Keratinocyte (primary cell): ENCODE results near the gene LRRC38. TPM values are rescaled to one million over a fixed set of nuclear protein-coding genes. Genes with fewer than 3 reads are reported as not detected.

Source experiments
- DNase-seq: peaks from one replicate; pipeline ENCODE4 v3.0.0-alpha.2; 2011; ENCODE audit warnings: low read depth, missing footprints, low spot score
- FAIRE-seq: peaks from 2 replicates; lab custom pipeline; 2011; peaks lifted over from hg19 to GRCh38; lab: Jason Lieb, UNC
- H2AFZ ChIP-seq: 2 replicates; pipeline ENCODE4 v1.6.0; 2012; ENCODE audit warnings: low read length, control low read depth, inconsistent platforms; ENCODE audit not compliant: control insufficient read depth
- H3K27ac ChIP-seq: 2 replicates; pipeline ENCODE4 v1.5.1; 2011; ENCODE audit warnings: low read length; ENCODE audit not compliant: control insufficient read depth, insufficient read depth
- H3K27me3 ChIP-seq: 3 replicates; pipeline ENCODE4 v1.6.0; 2011; ENCODE audit warnings: low read length; ENCODE audit not compliant: control insufficient read depth, insufficient read depth; ENCODE audit errors: extremely low read depth
- H3K36me3 ChIP-seq, 2 experiments: 2 replicates in 1 of 2; 3 replicates in 1 of 2; pipeline ENCODE4 v1.5.1; 2011; ENCODE audit warnings: low read length in 2 of 2, mild to moderate bottlenecking in 1 of 2; ENCODE audit not compliant: control insufficient read depth in 2 of 2, insufficient read depth in 2 of 2; ENCODE audit errors: extremely low read depth in 1 of 2
- H3K4me1 ChIP-seq: 3 replicates; pipeline ENCODE4 v1.5.1; 2011; ENCODE audit warnings: low read length; ENCODE audit not compliant: control insufficient read depth, insufficient read depth; ENCODE audit errors: extremely low read depth
- H3K4me2 ChIP-seq: 3 replicates; pipeline ENCODE4 v1.6.0; 2011; ENCODE audit warnings: low read depth, low read length; ENCODE audit not compliant: control insufficient read depth, insufficient read depth; ENCODE audit errors: extremely low read depth
- H3K4me3 ChIP-seq, 3 experiments: fragments of 200-600 bp in 1 of 3; sonication (generic) in 1 of 3; 2 replicates in 2 of 3; 3 replicates in 1 of 3; pipeline ENCODE4 v1.5.1; 2011 to 2016; ENCODE audit warnings: low read length in 3 of 3, mild to moderate bottlenecking in 3 of 3, control low read depth in 2 of 3, inconsistent platforms in 1 of 3, low read depth in 1 of 3, mixed read lengths in 1 of 3, mixed run types in 1 of 3, moderate library complexity in 1 of 3; ENCODE audit not compliant: control insufficient read depth in 2 of 3, insufficient read depth in 2 of 3; ENCODE audit errors: extremely low read depth in 1 of 3
- H3K79me2 ChIP-seq: 2 replicates; pipeline ENCODE4 v1.6.0; 2012; ENCODE audit warnings: low read length; ENCODE audit not compliant: control insufficient read depth, insufficient read depth
- H3K9ac ChIP-seq: 3 replicates; pipeline ENCODE4 v1.6.0; 2011; ENCODE audit warnings: low read length; ENCODE audit not compliant: control insufficient read depth, insufficient read depth; ENCODE audit errors: extremely low read depth
- H3K9me1 ChIP-seq: 3 replicates; pipeline ENCODE4 v1.6.0; 2011; ENCODE audit warnings: low read length; ENCODE audit not compliant: control insufficient read depth, insufficient read depth; ENCODE audit errors: extremely low read depth
- H3K9me3 ChIP-seq: 2 replicates; pipeline ENCODE4 v1.5.1; 2012; ENCODE audit warnings: low read depth, low read length; ENCODE audit not compliant: control insufficient read depth
- H4K20me1 ChIP-seq: 3 replicates; pipeline ENCODE4 v1.6.0; 2011; ENCODE audit warnings: low read length; ENCODE audit not compliant: control insufficient read depth, insufficient read depth; ENCODE audit errors: extremely low read depth
- CTCF ChIP-seq, 3 experiments: IDR thresholded peaks in 1 of 3; conservative IDR thresholded peaks in 1 of 3; optimal IDR thresholded peaks in 1 of 3; 2 replicates in 2 of 3; 3 replicates in 1 of 3; pipeline versions ENCODE3 to v1.5.1; 2011; ENCODE audit warnings: low read length in 3 of 3, mild to moderate bottlenecking in 3 of 3, moderate library complexity in 2 of 3, control low read depth in 1 of 3, inconsistent platforms in 1 of 3; ENCODE audit not compliant: insufficient read depth in 2 of 3; ENCODE audit errors: extremely low read depth in 1 of 3
- EZH2 ChIP-seq: IDR thresholded peaks from one replicate; pipeline ENCODE4 v1.6.1; 2012; ENCODE audit warnings: inconsistent platforms, mild to moderate bottlenecking, low read length, moderate library complexity
- dilution Hi-C: fragments of 300-500 bp; cut with MboI; formaldehyde crosslinking; loops from one replicate; pipeline ENCODE4 v1.7.0; 2020; ENCODE audit warnings: low sequenced_read_pairs; ENCODE audit not compliant: extremely low pct_ligation_motif_present
- polyA plus RNA-seq, 5 experiments: library from polyadenylated mRNA; depleted of rRNA in 3 of 5; stranded (reverse) in 3 of 5; stranded (forward) in 1 of 5; unstranded in 1 of 5; fragments of >200 nt; gene quantifications; 1 replicate in 1 of 5; 2 replicates in 3 of 5; 3 replicates in 1 of 5; pipeline versions ENCODE4 v1.2.1 to v1.2.3, GENCODE V29; 2011 to 2012; ENCODE audit warnings: missing spikeins in 2 of 5, low read depth in 1 of 5, low replicate concordance in 1 of 5

The LRRC38 gene
- polyA plus RNA-seq, 1 donor (not counting 4 experiments of a cell fraction or from before 2014, with no cell fraction given): not detected

- Histone ChIP-seq H3K9me3 (no peaks in the 10 kb centered on the region), H3K27me3 (peaks cover 52% of the 10 kb centered on the region), H3K4me3 (no peak overlapping the region), H3K27ac (no peak overlapping the region), H2AFZ (no peak overlapping the region), H3K9ac (no peak overlapping the region), H3K4me2 (no peak overlapping the region), H3K79me2 (no peaks in the 10 kb centered on the region), H3K4me1 (no peaks in the 10 kb centered on the region), H3K9me1 (no peaks in the 10 kb centered on the region), H3K36me3 (no peaks in the 10 kb centered on the region), H4K20me1 (no peaks in the 10 kb centered on the region)
- no peak for TF ChIP-seq CTCF (optimal IDR thresholded peaks at IDR 0.05 in 1 of 3, IDR thresholded peaks at IDR 0.05 in 1 of 3, conservative IDR thresholded peaks at IDR 0.05 in 1 of 3; ENCODE audit: extremely low read depth in 1 of 3, insufficient read depth in 2 of 3, low read length in 3 of 3)
- TF ChIP-seq EZH2: no peak
- DNase-seq: no peak
- FAIRE-seq: no peak
- dilution Hi-C loops: no loop called here
Observed at GRCh38 chr1:13510499-13510898, 3.3 kb downstream of the LRRC38 start.

- no peaks in the 10 kb centered on the region for H3K9me3 ChIP-seq
- TF ChIP-seq EZH2: no peak
- TF ChIP-seq CTCF (optimal IDR thresholded peaks at IDR 0.05 in 1 of 3, IDR thresholded peaks at IDR 0.05 in 1 of 3, conservative IDR thresholded peaks at IDR 0.05 in 1 of 3; ENCODE audit: extremely low read depth in 1 of 3, insufficient read depth in 2 of 3, low read length in 3 of 3): no peak
- H3K27me3 ChIP-seq: peaks cover 20% of the 10 kb centered on the region
- no peaks in the 10 kb centered on the region for H3K36me3 ChIP-seq
- no peak overlapping the region for H3K27ac ChIP-seq
- no peaks in the 10 kb centered on the region for H4K20me1 ChIP-seq
- H2AFZ ChIP-seq: no peak overlapping the region
- no peak for DNase-seq
- no peak overlapping the region for H3K4me3 ChIP-seq
- H3K79me2 ChIP-seq: no peaks in the 10 kb centered on the region
- dilution Hi-C loops: no loop called here
- H3K4me1 ChIP-seq: no peaks in the 10 kb centered on the region
- no peaks in the 10 kb centered on the region for H3K9me1 ChIP-seq
- no peak overlapping the region for H3K9ac ChIP-seq
- no peak overlapping the region for H3K4me2 ChIP-seq
- no peak for FAIRE-seq
Observed at GRCh38 chr1:13507075-13507474, 6.7 kb downstream of the LRRC38 start.
